Stimulated activated naive CD8-positive, alpha-beta T cell treated with anti-CD3 and anti-CD28 coated beads, Interleukin-15, amount 100 ng/mL, for 72 hours (primary cell): ENCODE measurements around the gene GEN1.

Experiments used
- ATAC-seq: fragments of 150-1000 bp; cut with Tn5 transposase; 2 replicates; pipeline ENCODE4 v1.10.0; 2021; ENCODE audit warnings: mild to moderate bottlenecking, moderate library complexity
- DNase-seq, 2 donors: peaks; one replicate each; pipeline ENCODE4 v3.0.0; 2021 to 2022
- H3K27ac Mint-ChIP-seq, 2 donors: one replicate each; pipeline ENCODE4 v1.8.0; 2022; ENCODE audit warnings: mild to moderate bottlenecking in 2 of 2, mixed read lengths in 2 of 2, moderate library complexity in 2 of 2
- H3K27me3 Mint-ChIP-seq: one replicate; pipeline ENCODE4 v1.8.0; 2022; ENCODE audit warnings: mixed read lengths
- H3K4me1 Mint-ChIP-seq: one replicate; pipeline ENCODE4 v1.8.0; 2022; ENCODE audit warnings: mild to moderate bottlenecking, mixed read lengths
- H3K4me3 Mint-ChIP-seq, 2 donors: one replicate each; pipeline ENCODE4 v1.8.0; 2022; ENCODE audit warnings: mild to moderate bottlenecking in 2 of 2, mixed read lengths in 2 of 2, moderate library complexity in 1 of 2
- H3K9me3 Mint-ChIP-seq, 2 donors: one replicate each; pipeline ENCODE4 v1.8.0; 2022; ENCODE audit warnings: mixed read lengths in 2 of 2

GEN1 gene

DNA sequence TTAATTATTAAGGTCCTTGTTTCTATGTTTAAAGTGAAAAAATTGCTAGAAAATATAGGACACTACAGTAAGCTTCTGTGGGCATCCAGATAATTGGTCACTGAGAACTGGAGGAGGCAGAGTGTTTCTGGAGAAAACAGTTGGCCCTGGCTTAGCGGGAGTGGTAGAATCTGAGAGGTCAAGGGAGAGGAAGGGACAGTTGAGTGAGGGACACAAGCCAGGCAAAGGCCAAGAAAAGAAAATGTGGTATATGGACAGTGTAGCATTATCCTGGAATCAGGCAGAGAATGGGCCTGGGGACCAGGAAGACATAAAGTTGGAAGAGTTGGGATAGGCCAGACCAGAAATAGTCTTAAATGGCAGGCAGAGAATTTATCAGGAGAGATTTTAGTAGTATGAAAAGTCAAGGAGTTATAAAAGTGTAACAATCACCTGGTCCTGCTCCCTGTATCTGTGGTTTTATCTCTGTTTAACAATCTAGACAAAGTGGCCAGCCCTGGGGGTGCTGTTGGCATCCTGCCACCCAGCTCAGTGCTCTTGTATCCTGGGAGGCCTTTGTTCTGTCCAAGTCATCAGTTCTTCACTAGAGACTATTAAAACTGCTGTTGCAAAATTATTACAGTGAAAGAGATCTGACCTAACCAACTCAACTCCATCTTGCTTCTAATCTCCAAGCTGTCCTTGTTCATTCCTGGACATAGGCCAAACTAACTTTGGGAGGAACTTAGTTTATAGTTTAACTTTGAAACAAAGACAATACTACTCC is 46.9 kb downstream of the GEN1 start:
- ATAC-seq (no peak), DNase-seq (no peak)
- Mint-ChIP-seq H3K4me1 (no peaks in the 10 kb centered on the region), H3K9me3 (no peaks in the 10 kb centered on the region), H3K27ac (peak overlapping the region; percentile 19 to 23), H3K27me3 (peaks cover under 1% of the 10 kb centered on the region), H3K4me3 (no peak overlapping the region)

DNA sequence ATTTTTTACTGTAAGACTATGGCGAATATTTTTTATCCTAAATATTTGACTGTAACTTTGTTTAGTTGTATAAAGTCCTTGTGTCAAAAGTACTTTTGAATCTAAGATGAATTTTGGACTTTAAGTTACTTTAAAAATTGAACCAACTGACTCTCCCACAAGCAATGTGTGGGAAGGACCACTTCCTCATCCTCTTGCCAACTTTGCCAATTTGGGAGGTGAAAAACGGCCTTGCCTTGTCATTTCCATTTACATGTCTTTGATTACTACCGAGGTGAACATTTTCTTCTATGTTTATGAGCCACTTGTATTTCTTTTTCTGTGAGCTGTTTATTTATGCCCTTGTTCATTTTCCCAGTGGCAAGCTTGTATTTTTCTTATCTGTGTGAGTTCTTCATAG is 49.6 kb downstream of the GEN1 start:
- Mint-ChIP-seq H3K4me3 (no peak overlapping the region), H3K27ac (no peak overlapping the region), H3K9me3 (no peaks in the 10 kb centered on the region), H3K4me1 (no peaks in the 10 kb centered on the region), H3K27me3 (peaks cover 7% of the 10 kb centered on the region)
- DNase-seq (no peak), ATAC-seq (no peak)

DNA sequence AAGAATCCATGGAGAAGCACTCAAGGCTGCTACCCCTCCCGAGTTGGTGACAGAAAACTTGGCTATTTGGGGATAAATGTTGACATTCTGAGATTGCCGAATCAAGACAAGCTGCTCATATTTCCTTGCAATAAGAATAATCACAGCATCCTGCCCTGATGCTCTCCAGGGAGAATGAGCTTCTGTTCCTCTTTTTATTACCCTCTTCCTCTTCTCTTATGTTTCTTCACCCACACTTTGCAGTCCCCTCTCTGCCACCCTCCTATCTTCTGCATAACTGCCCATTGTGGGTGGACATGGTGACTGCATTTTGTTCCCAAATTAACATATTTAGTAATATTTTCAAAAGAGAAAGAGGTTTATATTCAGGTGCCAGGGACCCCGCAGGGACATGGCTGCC is 50.4 kb downstream of the GEN1 start:
- DNase-seq = no peak
- Mint-ChIP-seq H3K4me1 (no peaks in the 10 kb centered on the region), H3K27me3 (peaks cover 10% of the 10 kb centered on the region), H3K27ac (no peak overlapping the region), H3K9me3 (no peaks in the 10 kb centered on the region), H3K4me3 (no peak overlapping the region)
- ATAC-seq = no peak

DNA sequence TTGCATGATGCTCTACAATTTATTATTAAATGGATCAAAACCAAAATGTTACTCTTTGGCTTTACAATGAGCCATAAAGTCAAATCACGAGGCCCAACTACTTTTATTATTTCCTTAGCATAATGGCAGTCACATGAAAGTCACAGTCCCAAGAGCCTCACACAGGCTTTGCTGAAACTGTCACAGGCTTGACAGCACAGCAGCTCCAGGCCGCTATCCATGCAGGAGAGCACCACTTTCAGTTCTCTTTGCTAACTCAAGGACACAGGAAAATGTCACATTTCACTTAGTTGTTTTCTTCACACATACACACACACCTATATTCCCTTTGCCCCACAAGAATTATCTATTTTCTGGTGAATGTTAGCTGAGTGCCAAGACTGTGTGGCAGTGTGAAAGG is 51.2 kb downstream of the GEN1 start:
- ATAC-seq (no peak), DNase-seq (no peak)
- Mint-ChIP-seq H3K4me1 (no peaks in the 10 kb centered on the region), H3K9me3 (no peaks in the 10 kb centered on the region), H3K4me3 (no peak overlapping the region), H3K27me3 (peaks cover 18% of the 10 kb centered on the region), H3K27ac (no peak overlapping the region)

DNA sequence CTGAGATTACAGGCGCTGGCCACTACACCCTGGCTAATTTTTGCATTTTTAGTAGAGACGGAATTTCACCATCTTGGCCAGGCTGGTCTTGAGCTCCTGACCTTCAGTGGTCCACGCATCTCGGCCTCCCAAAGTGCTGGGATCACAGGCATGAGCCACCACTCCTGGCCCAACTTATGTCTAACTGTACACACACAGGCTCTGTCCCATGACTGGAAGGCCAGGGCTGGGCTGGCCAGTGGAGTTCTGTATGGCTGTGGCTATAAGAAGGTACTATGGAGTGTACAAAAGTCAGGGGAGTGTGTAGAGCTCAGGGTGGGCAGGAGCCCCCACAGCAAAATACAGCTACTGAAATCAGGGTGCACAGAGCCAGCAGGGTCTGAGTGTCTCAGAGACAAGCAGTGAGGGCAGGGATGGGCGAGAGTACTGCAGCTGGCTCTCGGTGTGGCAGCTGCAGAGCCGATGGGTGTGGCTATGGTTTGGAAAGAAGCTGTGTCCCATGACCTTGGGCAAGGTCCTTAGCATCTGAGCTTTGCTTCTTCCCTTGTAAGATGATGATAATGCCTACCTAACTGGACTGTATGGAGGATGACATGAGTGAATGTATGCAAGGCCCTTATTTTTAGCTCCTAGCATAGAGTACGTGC is 51.9 kb downstream of the GEN1 start:
- Mint-ChIP-seq H3K4me1 (no peaks in the 10 kb centered on the region), H3K9me3 (no peaks in the 10 kb centered on the region), H3K4me3 (no peak overlapping the region), H3K27me3 (peaks cover 18% of the 10 kb centered on the region), H3K27ac (no peak overlapping the region)
- no peak for DNase-seq
- no peak for ATAC-seq

DNA sequence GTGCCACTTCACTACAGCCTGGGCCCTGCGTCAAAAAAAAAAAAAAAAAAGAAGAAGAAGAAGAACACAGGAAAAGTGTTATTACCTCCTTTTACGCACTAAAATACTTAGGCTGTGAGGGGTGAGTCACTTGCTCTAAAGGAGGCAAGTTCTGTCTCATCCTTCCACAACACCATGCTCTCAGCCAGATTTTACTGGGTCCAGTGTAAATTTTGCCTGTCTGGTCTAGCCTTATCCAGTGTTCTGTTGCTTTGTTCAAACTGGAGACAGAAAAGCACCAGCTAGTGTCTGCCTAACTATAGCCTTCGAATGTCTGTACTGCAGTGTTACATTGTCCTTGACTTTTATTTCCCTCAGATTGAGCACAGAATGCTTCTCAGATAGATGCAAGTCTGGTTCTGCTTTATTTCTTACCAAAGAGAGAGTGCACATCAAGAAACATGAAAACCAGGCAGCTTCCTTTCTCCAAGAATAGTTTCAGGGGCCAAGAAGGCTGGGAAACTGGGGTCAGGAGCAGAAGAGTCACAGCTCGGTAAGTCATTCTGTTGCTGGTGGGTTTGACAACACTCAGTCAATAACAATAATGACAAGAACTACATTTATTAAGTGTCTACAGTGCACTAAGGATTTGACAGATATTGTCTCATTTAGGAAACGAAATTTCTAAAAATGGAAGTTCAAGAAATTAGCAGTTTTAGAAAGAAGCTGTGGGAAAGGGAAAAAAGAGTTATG is 59.2 kb downstream of the GEN1 start:
- H3K27me3 Mint-ChIP-seq = peaks cover 67% of the 10 kb centered on the region
- no peak overlapping the region for H3K27ac Mint-ChIP-seq
- ATAC-seq (no peak), DNase-seq (no peak)
- H3K4me1 Mint-ChIP-seq = peaks cover 8% of the 10 kb centered on the region
- no peak overlapping the region for H3K4me3 Mint-ChIP-seq
- no peaks in the 10 kb centered on the region for H3K9me3 Mint-ChIP-seq

DNA sequence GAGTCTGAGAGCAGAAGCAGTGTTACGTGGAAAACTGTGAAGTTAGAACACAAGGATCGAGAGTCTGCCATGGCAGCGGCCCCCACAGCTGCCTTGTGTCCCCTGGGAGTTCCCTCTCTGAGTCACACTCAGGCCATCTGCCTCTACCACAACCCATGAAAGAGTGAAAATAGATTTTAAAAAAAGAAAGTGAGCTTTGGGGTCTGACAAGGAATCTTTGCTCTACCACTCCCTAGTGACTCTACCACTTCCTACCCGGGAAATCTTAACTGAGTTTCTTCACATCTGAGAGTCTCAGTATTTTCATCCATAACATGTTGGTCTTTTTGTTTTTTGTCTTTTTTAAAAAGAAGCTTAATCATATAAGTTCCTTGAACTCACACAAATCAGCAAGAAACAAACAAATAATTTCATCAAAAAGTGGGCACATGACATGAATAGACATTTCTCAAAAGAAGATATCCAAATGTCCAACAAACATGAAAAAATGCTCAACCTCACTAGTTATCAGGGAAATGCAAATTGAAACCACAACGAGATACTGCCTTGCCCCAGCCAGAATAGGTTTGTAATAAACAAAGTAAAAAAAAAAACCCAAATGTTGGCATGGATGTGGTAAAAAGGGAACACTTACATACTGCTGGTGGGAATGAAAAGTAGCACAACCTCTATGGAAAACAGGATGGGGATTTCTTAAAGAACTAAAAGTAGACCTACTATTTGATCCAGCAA is 60.0 kb downstream of the GEN1 start:
- Mint-ChIP-seq H3K4me3 (no peak overlapping the region), H3K27me3 (peaks cover 62% of the 10 kb centered on the region)
- ATAC-seq = no peak

DNA sequence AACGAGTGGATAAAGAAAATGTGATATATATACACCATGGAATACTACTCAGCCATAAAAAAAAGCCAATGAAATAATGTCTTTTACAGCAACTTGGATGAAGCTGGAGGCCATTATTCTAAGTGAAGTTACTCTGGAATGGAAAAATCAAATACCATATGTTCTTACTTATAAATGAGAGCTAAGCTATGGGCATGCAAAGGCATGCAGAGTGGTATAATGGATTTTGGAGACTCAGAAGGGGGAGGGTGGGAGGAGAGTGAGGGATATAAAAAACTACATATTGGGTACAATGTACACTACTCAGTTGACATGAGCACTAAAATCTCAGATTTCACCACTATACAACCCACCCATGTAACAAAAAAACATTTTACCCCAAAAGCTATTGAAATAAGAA is 60.7 kb downstream of the GEN1 start:
- Mint-ChIP-seq H3K4me1 (peaks cover 8% of the 10 kb centered on the region), H3K27me3 (peaks cover 63% of the 10 kb centered on the region), H3K27ac (no peak overlapping the region), H3K9me3 (no peaks in the 10 kb centered on the region), H3K4me3 (no peak overlapping the region)
- ATAC-seq (no peak), DNase-seq (no peak)

More for the DNA sequence above, 60.0 kb downstream of the GEN1 start:
- Mint-ChIP-seq H3K27ac (no peak overlapping the region), H3K4me1 (peaks cover 8% of the 10 kb centered on the region), H3K9me3 (no peaks in the 10 kb centered on the region)
- DNase-seq = no peak

DNA sequence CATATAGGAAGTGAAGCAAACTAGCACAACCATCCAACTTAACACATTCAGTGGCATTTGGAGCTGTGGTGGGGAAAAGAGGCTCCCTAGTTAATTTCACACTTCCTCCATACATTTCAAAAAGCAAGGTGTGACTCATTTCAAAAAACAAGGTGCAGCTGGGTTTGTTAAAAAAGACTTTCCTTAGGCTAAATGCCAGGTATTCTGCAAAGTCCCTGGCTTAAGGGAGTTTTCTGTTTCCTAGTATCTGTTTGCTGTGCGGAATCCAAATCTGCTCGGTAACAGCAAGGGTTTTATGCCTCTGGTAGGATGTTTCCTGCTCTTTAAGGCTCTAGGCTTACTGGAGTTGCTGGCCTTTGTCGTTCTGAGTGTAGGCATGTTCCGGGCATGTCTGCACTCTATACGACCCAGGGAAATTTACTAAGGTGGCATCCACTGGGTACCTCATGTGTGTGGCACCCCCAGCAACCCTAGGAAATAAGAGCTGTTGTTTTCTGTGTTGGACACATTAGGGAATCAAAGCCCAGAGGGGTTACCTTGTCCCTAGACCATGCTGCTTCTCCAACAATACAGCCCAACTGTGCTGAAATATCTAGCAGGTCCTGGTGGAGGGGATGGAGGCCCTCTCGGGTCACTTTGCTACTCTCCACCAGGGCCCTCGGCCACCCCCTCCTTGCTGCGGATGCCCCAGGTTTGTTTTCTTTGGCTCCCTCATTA is 61.7 kb downstream of the GEN1 start:
- no peak for DNase-seq
- Mint-ChIP-seq H3K4me3 (no peak overlapping the region), H3K27me3 (peaks cover 68% of the 10 kb centered on the region), H3K4me1 (peaks cover 8% of the 10 kb centered on the region), H3K9me3 (no peaks in the 10 kb centered on the region), H3K27ac (no peak overlapping the region)
- no peak for ATAC-seq

DNA sequence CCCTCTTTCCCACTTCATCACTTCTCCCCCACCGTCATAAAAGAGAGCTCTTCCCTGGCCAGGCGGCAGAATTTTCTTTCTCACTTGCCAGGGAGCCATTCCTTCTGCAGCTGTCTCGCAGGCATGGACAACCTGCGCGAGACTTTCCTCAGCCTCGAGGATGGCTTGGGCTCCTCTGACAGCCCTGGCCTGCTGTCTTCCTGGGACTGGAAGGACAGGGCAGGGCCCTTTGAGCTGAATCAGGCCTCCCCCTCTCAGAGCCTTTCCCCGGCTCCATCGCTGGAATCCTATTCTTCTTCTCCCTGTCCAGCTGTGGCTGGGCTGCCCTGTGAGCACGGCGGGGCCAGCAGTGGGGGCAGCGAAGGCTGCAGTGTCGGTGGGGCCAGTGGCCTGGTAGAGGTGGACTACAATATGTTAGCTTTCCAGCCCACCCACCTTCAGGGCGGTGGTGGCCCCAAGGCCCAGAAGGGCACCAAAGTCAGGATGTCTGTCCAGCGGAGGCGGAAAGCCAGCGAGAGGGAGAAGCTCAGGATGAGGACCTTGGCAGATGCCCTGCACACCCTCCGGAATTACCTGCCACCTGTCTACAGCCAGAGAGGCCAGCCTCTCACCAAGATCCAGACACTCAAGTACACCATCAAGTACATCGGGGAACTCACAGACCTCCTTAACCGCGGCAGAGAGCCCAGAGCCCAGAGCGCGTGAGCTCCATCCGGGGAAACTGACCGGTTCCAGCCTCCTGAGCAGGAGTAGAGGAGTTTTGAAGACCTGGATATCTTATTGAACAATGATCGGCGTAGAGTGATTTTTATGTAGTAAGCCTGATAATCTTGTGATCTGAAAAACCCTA is 62.7 kb downstream of the GEN1 start, which contains the start of gene MSGN1:
Gene MSGN1, plus strand, starts transcription at position 65 of the 850 bp plus-strand sequence. Its CDS starts 59 bp downstream, at position 124.
- peaks cover 63% of the 10 kb centered on the region for H3K27me3 Mint-ChIP-seq
- H3K27ac Mint-ChIP-seq = no peak within 1 kb of the TSS
- no peak for ATAC-seq
- no peaks in the 10 kb centered on the region for H3K9me3 Mint-ChIP-seq
- no peak within 1 kb of the TSS for H3K4me3 Mint-ChIP-seq
- no peak for DNase-seq
- H3K4me1 Mint-ChIP-seq = peaks cover 11% of the 10 kb centered on the region

DNA sequence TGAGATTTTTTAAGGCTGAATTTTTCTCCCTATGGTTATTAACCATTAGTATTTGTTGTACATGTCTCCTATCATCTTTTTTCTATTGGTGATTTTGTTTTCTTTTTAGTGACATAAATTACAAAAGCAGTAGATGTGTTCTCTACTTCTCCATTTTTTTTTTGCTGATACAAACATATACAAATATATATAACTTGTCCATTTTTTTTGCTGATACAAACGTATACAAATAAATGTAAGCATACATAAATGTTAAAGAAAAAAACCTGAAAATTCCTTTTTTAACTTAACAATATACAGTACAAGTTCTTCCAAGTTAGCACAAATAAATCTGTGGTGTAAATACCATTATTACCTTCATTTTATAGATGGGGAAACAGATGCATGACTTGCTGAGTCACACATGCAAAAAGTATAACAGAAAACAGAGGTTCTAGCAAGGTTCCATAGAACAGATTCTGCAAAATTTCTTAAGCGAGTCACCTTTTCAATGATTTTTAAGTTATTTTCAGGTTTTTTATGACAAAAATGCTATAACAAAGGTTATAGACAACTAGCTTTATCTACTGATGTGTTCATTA is 64.4 kb downstream of the GEN1 start:
- H3K4me3 Mint-ChIP-seq = no peak overlapping the region
- DNase-seq = no peak
- ATAC-seq = no peak
- H3K27ac Mint-ChIP-seq = no peak overlapping the region
- H3K9me3 Mint-ChIP-seq = no peaks in the 10 kb centered on the region
- H3K27me3 Mint-ChIP-seq = peaks cover 49% of the 10 kb centered on the region
- peaks cover 16% of the 10 kb centered on the region for H3K4me1 Mint-ChIP-seq

DNA sequence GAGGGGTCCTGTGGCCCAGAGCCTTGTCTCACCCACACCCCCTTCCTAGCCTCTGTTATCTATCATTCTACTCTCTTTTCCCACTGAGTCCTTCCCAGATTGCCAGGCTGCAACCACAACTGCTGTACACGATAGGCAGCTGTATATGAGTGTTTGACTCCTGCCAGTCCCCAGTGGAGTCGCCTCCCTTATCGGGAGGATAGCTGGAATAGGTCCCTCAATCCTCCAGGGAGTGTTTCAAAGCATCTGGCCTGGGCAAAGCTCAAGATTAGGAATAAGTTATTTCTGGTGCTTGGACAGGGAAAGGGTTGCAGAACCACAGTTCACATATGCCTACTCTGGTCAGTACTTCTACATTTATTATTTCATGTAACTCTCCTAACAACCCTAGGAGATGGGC is 67.1 kb downstream of the GEN1 start:
- H3K9me3 Mint-ChIP-seq = no peaks in the 10 kb centered on the region
- DNase-seq (no peak), ATAC-seq (no peak)
- H3K4me1 Mint-ChIP-seq = peaks cover 7% of the 10 kb centered on the region
- no peak overlapping the region for H3K4me3 Mint-ChIP-seq
- H3K27me3 Mint-ChIP-seq = peaks cover 60% of the 10 kb centered on the region
- no peak overlapping the region for H3K27ac Mint-ChIP-seq

DNA sequence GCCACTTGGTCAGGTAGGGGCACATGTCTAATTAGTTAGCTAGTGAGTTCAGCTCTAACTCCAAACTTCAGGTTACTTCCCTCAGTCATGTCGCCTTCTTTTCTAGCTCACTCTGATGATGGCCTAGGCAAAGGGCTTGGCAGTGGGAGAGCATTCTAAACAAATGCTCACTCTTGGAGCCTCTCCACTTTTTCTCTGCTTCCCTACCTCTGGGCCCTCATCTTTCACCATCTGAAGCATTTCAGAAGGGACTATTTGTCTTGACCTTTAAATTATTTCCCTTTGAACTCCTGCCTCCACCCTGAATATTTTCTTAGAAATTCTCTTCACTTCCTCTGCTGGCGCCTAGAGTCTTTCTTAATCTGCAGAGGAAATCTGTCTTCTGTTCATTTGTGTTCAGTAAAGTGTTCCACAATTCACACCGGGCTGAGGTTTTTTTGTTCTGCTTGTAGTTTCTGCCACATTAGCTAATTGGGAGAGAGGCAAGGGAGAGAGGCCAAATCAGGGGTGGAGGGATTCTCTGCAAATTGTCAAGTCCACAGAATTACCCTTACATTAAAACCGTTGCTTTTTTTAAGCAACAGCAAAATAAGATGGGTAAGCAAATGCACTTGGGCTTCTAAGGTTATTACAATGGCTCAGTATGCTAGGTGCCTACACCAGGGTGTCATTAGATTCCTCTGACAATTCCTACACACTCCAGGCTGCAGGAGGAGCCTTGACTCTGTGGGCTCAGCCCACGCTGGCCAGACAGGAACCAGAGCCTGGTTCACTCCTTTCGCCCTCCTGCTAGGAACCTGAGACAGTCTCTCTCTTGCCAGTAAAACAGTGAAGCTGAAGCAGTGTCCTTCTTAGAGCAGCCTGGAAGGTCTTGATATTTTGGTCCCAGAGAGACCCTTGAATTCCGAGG is 67.9 kb downstream of the GEN1 start:
- peaks cover 60% of the 10 kb centered on the region for H3K27me3 Mint-ChIP-seq

More for the DNA sequence above, 67.9 kb downstream of the GEN1 start:
- H3K4me1 Mint-ChIP-seq = peaks cover 7% of the 10 kb centered on the region
- no peaks in the 10 kb centered on the region for H3K9me3 Mint-ChIP-seq
- DNase-seq (no peak), ATAC-seq (no peak)
- H3K4me3 Mint-ChIP-seq = no peak overlapping the region
- H3K27ac Mint-ChIP-seq = no peak overlapping the region
